ENCODE data around the gene OAS2.

The OAS2 gene

GRCh38 chr12:112936264-112936663, 42.1 kb upstream of the OAS2 start:
- ChIA-PET CTCF (no interaction called here), POLR2A (ENCODE audit: low non-redundant PET) (no interaction called here)

DNA sequence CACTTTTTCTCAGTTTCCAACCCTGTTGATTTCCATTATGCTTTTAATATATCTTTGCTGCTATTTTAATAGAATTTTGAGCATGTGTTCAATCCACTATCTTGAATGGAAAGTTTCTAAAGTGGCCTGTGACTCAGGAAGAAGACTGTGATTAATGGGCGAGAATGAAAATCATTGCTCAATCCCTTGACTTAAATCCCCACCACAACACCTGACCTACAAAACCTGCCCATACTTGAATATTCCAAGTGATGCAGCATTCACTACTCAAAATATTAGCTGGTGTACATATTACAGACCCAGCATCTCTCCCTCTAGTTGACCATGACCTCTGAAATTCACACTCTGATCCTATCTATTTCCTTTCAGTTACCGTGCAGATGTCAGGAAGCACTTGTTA, 41.4 kb upstream of the OAS2 start:
- POLR2A ChIA-PET (ENCODE audit: low non-redundant PET): no interaction called here
- peak; percentile 86 for DNase-seq (ENCODE audit: low spot score)
- peak overlapping the region; percentile 93 for H3K27ac ChIP-seq
- no peak for TF ChIP-seq CTCF (conservative IDR thresholded peaks at IDR 0.05; ENCODE audit: low read depth)
- CTCF ChIA-PET: no interaction called here

More at GRCh38 chr12:112936264-112936663, 42.1 kb upstream of the OAS2 start:
- no peak for DNase-seq (ENCODE audit: low spot score)
- no peak for TF ChIP-seq CTCF (conservative IDR thresholded peaks at IDR 0.05; ENCODE audit: low read depth)
- peak overlapping the region; percentile 75 for H3K27ac ChIP-seq

GRCh38 chr12:112937741-112938719, 40.3 kb upstream of the OAS2 start, which contains the start of gene OAS3:
TSS of gene OAS3 (plus strand) at chr12:112938474. CDS start at chr12:112938531, 57 bp downstream.
- TF ChIP-seq CTCF (conservative IDR thresholded peaks at IDR 0.05; ENCODE audit: low read depth): no peak
- peak within 1 kb of the TSS; percentile 93 for H3K27ac ChIP-seq
- ChIA-PET CTCF (interaction anchor here (0.9 kb wide), 1 partner anchor 38 kb away, joined by 3 read pairs; no protein-coding TSS in a partner anchor), POLR2A (ENCODE audit: low non-redundant PET) (interaction anchor here (1.3 kb wide), 1 partner anchor 38 kb away, joined by 4 read pairs; no protein-coding TSS in a partner anchor)
- DNase-seq (ENCODE audit: low spot score): peak; percentile 66

DNA sequence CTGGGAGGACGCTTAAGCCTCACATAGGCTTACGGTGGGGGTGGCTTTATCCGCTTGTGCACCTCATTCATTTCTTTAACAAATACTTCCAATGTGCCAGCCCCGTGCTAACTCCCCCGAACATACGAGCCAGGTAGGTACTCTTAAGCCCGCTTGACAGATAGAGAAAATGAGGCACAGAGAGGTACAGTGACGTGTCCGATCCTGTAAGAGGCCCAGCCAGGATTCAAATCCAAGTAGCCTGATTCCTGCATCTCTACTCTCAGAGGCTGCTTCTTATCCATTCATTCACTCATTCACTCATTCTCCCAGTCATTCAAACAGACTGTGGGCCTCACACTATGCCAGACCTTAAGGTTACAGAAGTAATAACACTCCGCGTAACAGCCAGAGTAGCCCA, 39.6 kb upstream of the OAS2 start:
- H3K27ac ChIP-seq: peak overlapping the region; percentile 93

DNA sequence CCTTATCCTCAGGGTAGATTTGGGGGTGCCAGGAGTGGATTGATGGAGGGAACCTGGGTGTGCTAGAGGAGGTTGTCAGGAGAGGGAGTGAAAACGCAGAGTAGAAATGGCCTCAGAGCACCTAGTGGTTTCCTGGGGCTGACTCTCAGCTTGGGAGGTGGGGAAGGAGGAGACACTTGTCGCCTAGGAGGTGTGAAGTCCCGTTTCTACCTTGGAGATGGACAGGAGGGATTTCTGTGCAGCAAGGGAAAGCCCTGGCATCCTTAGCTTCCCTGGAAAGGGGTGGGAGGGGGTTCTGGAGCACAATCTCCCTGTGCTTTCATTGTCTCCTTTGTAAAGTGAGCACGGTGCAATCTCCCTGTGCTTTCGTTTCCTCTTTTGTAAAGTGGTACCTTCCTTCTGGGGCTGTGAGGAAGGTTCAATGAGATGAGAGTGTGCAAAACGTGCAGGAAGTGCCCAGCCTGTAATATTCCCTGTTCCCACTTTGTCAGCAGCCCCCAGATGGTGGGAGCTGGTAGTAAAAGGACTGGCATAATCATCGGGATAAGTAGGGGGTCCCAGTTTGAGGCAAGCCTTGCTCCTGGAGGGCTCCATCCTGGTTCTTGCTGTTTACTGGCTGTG, 38.4 kb upstream of the OAS2 start:
- ChIA-PET CTCF (interaction anchor here (1.2 kb wide), 1 partner anchor 40 kb away, joined by 3 read pairs; no protein-coding TSS in a partner anchor), POLR2A (ENCODE audit: low non-redundant PET) (no interaction called here)
- peak overlapping the region; percentile 93 for H3K27ac ChIP-seq
- no peak for TF ChIP-seq CTCF (conservative IDR thresholded peaks at IDR 0.05; ENCODE audit: low read depth)
- no peak for DNase-seq (ENCODE audit: low spot score)

More for the DNA sequence above, 39.6 kb upstream of the OAS2 start:
- ChIA-PET POLR2A (ENCODE audit: low non-redundant PET) (no interaction called here), CTCF (no interaction called here)
- no peak for TF ChIP-seq CTCF (conservative IDR thresholded peaks at IDR 0.05; ENCODE audit: low read depth)
- no peak for DNase-seq (ENCODE audit: low spot score)

DNA sequence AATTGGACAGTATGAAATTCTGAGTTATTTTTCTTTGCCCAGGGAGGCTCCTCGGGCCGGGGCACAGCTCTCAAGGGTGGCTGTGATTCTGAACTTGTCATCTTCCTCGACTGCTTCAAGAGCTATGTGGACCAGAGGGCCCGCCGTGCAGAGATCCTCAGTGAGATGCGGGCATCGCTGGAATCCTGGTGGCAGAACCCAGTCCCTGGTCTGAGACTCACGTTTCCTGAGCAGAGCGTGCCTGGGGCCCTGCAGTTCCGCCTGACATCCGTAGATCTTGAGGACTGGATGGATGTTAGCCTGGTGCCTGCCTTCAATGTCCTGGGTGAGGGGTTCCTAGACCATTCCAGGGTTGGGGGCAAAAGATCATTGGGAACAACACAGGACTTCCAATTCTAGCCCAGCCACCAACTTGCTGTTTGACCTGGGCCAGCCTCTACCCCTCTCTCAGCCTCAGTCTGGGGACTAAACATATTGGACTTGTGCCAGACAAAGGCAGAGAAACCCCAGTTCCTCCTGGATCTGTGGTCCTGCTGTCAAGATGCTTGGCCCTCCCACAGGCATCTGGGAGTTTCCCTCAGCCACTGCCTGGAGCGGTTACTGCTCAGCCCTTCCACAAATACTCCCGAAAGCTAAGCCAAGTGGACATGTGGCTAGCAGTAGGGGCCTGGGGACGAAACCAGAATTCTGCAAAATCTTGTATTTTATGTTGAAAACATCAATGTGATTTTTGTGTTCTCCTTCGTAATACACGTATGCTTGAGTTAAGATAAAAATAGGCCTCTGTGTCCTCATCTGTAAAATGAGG, 36.6 kb upstream of the OAS2 start:
- no peak for DNase-seq (ENCODE audit: low spot score)
- TF ChIP-seq CTCF (conservative IDR thresholded peaks at IDR 0.05; ENCODE audit: low read depth): no peak
- CTCF ChIA-PET: no interaction called here
- POLR2A ChIA-PET (ENCODE audit: low non-redundant PET): no interaction called here
- peak overlapping the region; percentile 5; the same call in 1 of the 2 replicates for H3K27ac ChIP-seq
